PC-9 (cell line): ENCODE measurements around the gene ARHGAP33. TPM values are rescaled to one million over a fixed set of nuclear protein-coding genes. Genes with fewer than 3 reads are reported as not detected.

Source experiments
- BruUV-seq: library from RNA; stranded (reverse); fragments of 400-500 nt; replicated peaks from 2 replicates; lab custom pipeline; 2021; lab: Mats Ljungman, UMichigan
- CTCF ChIA-PET: fragments of 300-600 bp; sonication (Branson Sonifier 250); formaldehyde crosslinking; loops from one replicate; lab custom pipeline; 2022; ENCODE audit warnings: antibody characterized with exemption; lab: Charles Lee
- POLR2A ChIA-PET: fragments of 300-600 bp; sonication (Branson Sonifier 250); formaldehyde crosslinking; loops from one replicate; lab custom pipeline; 2022; ENCODE audit warnings: antibody characterized with exemption; ENCODE audit not compliant: unreplicated experiment; lab: Charles Lee
- DNase-seq, 2 experiments: peaks; one replicate each; pipeline versions ENCODE4 v3.0.0 to v3.0.0-alpha.2; 2015 to 2022; ENCODE audit warnings: mixed read lengths in 1 of 2
- H2AFZ ChIP-seq: fragments of 200-600 bp; sonication (generic); 2 replicates; pipeline ENCODE4 v1.8.1; 2017; ENCODE audit warnings: antibody characterized with exemption
- H3F3A ChIP-seq: fragments of 200-600 bp; sonication (generic); 2 replicates; pipeline ENCODE4 v1.8.1; 2017; ENCODE audit warnings: antibody characterized with exemption, mild to moderate bottlenecking, low read depth; ENCODE audit not compliant: insufficient read depth
- H3K27ac ChIP-seq: fragments of 200-600 bp; sonication (generic); 2 replicates; pipeline ENCODE4 v1.6.1; 2016; ENCODE audit warnings: mixed run types
- H3K27me3 ChIP-seq: fragments of 200-600 bp; sonication (generic); 2 replicates; pipeline ENCODE4 v1.6.1; 2016; ENCODE audit warnings: low read depth, mixed run types; ENCODE audit not compliant: insufficient read depth
- H3K36me3 ChIP-seq: fragments of 200-600 bp; sonication (generic); 2 replicates; pipeline ENCODE4 v1.6.1; 2016; ENCODE audit warnings: low read depth, mixed run types
- H3K4me1 ChIP-seq: fragments of 200-600 bp; sonication (generic); replicated peaks from 2 replicates; pipeline ENCODE4 v1.6.1; 2016; ENCODE audit warnings: mixed run types; ENCODE audit not compliant: insufficient read depth
- H3K4me2 ChIP-seq: fragments of 200-600 bp; sonication (generic); 2 replicates; pipeline ENCODE4 v1.6.1; 2017; ENCODE audit warnings: mixed run types
- H3K4me3 ChIP-seq: fragments of 200-600 bp; sonication (generic); 2 replicates; pipeline ENCODE4 v1.6.1; 2016; ENCODE audit warnings: mixed run types
- H3K79me2 ChIP-seq: fragments of 200-600 bp; sonication (generic); 2 replicates; pipeline ENCODE4 v1.6.1; 2017; ENCODE audit warnings: low read depth, mixed run types
- H3K9me2 ChIP-seq: fragments of 200-600 bp; sonication (generic); 2 replicates; pipeline ENCODE4 v1.8.1; 2017; ENCODE audit warnings: mild to moderate bottlenecking; ENCODE audit not compliant: insufficient read depth
- H3K9me3 ChIP-seq: fragments of 200-600 bp; sonication (generic); 2 replicates; pipeline ENCODE4 v1.8.1; 2016; ENCODE audit warnings: low read depth; ENCODE audit not compliant: insufficient read depth
- H4K20me1 ChIP-seq: fragments of 200-600 bp; sonication (generic); 2 replicates; pipeline ENCODE4 v1.8.1; 2017; ENCODE audit not compliant: insufficient read depth
- CTCF ChIP-seq: fragments of 200-600 bp; sonication (generic); conservative IDR thresholded peaks from 2 replicates; pipeline ENCODE4 v1.6.1; 2017; ENCODE audit warnings: mixed run types, antibody characterized with exemption, mild to moderate bottlenecking, moderate library complexity
- EZH2 ChIP-seq: fragments of 200-600 bp; sonication (generic); IDR thresholded peaks from 2 replicates; pipeline ENCODE4 v1.8.0; 2017; ENCODE audit warnings: antibody characterized with exemption, low read depth
- intact Hi-C: fragments of 100-400 bp; cut with micrococcal nuclease; formaldehyde crosslinking; loops from one replicate; pipeline ENCODE4 v1.10.0; 2022; ENCODE audit not compliant: unreplicated experiment
- total RNA-seq: library from RNA; stranded (reverse); gene quantifications from 2 replicates; pipeline ENCODE4 v1.2.3, GENCODE V29; 2021

The ARHGAP33 gene
- total RNA-seq, 1 experiment from 2014 or later: 21.3 TPM

- Histone ChIP-seq H3F3A (no peaks in the 10 kb centered on the region), H3K9me2 (no peaks in the 10 kb centered on the region), H3K79me2 (no peaks in the 10 kb centered on the region), H3K4me1 (no peaks in the 10 kb centered on the region), H3K27me3 (peaks cover 15% of the 10 kb centered on the region), H4K20me1 (no peaks in the 10 kb centered on the region), H3K9me3 (no peaks in the 10 kb centered on the region), H3K27ac (no peak overlapping the region), H2AFZ (no peak overlapping the region), H3K36me3 (no peaks in the 10 kb centered on the region), H3K4me2 (no peak overlapping the region), H3K4me3 (no peak overlapping the region)
- no peak for TF ChIP-seq CTCF
- no peak for TF ChIP-seq EZH2
- ChIA-PET CTCF (no interaction called here), POLR2A (interaction anchor here (0.6 kb wide), 1 partner anchor 534 kb away, joined by 6 read pairs; no protein-coding TSS in a partner anchor)
- intact Hi-C loops: no loop called here
- no TSS peak for BruUV-seq
- no peak for DNase-seq
Observed at GRCh38 chr19:35788205-35788960, 13.0 kb downstream of the ARHGAP33 start.

DNA sequence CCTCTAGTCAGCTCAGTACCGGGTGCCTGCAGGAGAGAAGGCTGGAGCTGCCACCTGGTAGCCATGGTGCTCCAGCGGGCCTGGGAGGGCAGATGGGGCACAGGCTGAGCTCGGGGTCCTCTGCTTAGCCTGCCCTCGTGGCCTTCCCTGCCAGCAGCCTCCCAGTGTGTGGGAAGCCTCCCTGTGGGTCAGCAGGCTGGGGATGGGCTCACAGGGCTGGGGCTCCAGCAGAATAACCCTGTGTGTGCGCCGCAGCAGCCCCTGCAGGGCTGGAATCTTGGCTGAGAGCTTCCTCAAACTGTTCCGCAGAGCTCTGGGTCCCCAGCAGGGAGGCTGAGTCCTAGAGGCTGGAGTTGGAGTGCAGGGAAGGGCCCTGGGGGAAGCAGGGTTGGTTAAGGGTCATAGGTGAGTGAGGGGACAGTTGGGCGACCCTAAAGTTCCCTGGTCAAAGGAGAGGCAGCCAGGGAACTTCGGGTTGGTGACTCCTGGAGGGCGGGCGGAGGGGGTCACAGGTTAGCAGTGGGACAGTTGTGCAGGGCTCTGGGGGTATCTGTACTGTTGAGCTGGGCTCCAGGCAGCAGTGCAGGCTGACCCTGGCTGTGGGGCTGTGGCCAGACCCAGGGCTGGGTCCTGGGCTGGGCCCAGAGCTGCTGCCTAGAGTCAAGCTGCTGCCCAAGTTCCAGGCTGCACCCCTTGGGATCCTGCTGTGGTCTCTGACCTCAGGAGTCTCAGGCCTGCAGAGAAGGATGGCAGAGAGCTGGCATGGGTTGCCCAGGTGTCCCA lies 14.0 kb downstream of the ARHGAP33 start:
- H3K4me2 ChIP-seq: no peak overlapping the region
- H3K9me2 ChIP-seq: no peaks in the 10 kb centered on the region
- POLR2A ChIA-PET: no interaction called here
- H3K79me2 ChIP-seq: no peaks in the 10 kb centered on the region
- DNase-seq: no peak
- H4K20me1 ChIP-seq: no peaks in the 10 kb centered on the region
- no peak overlapping the region for H2AFZ ChIP-seq
- TF ChIP-seq CTCF (no peak), EZH2 (no peak)
- no TSS peak for BruUV-seq
- no peaks in the 10 kb centered on the region for H3K4me1 ChIP-seq
- no peak overlapping the region for H3K27ac ChIP-seq
- H3K27me3 ChIP-seq: peaks cover 15% of the 10 kb centered on the region
- no peaks in the 10 kb centered on the region for H3F3A ChIP-seq
- CTCF ChIA-PET: interaction anchor here (0.6 kb wide), 1 partner anchor 142 kb away, joined by 3 read pairs; no protein-coding TSS in a partner anchor
- no peak overlapping the region for H3K4me3 ChIP-seq
- H3K9me3 ChIP-seq: no peaks in the 10 kb centered on the region
- intact Hi-C loops: no loop called here
- no peaks in the 10 kb centered on the region for H3K36me3 ChIP-seq

DNA sequence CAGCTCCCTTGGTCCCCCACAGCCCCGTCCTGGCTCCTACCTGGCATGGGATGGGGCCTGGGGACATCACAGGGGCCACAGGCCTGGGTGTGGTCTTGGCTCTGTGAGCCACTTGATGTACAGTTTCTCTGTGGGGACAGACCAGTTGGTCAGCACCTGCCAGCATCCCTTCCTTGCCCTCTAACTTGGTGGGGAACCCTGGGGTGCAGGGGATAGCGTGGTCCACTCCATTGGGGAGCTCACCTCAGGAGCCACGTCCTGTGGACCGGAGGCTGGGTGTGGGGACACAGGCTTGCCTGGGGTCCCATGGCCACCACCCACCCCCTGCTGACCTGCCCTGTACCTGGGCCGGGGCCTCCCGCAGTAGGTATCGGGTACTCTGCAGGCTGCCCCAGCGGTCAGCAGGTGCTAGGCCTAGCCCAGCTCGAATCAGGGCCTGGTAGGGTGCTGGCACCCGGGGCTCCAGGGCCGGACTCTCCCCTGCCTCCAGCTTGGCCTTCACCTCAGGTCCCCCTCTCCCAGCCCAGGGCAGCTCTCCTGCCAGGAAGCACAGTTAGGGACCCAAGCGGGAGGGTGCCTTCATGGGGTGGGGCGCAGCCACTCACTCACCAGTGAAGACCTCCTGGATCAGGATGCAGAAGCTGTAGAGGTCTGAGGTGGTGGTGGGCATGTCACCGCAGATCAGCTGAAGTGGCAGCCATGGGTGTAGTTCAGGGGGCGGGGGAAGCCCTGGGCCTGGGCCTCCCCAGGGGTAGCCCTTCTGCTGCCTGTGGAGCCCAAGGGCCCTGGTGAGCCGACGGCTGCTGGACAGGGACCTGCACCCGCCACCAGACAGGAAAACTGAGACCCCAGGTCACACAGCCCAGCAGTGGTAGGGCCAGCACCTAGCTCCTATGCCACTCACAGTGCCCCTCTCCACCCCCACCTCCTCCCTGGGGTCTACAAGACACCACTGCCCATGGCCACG lies 14.9 kb downstream of the ARHGAP33 start:
- H2AFZ ChIP-seq: no peak overlapping the region
- H3F3A ChIP-seq: no peaks in the 10 kb centered on the region
- H3K27ac ChIP-seq: no peak overlapping the region
- H3K9me2 ChIP-seq: no peaks in the 10 kb centered on the region
- H3K4me2 ChIP-seq: no peak overlapping the region
- H3K79me2 ChIP-seq: no peaks in the 10 kb centered on the region
- CTCF ChIA-PET: no interaction called here
- no peaks in the 10 kb centered on the region for H3K36me3 ChIP-seq
- peaks cover 18% of the 10 kb centered on the region for H3K27me3 ChIP-seq
- H4K20me1 ChIP-seq: no peaks in the 10 kb centered on the region
- TF ChIP-seq CTCF (no peak), EZH2 (no peak)
- H3K9me3 ChIP-seq: no peaks in the 10 kb centered on the region
- DNase-seq: no peak
- intact Hi-C loops: no loop called here
- BruUV-seq: no TSS peak
- H3K4me3 ChIP-seq: no peak overlapping the region
- no peaks in the 10 kb centered on the region for H3K4me1 ChIP-seq
- POLR2A ChIA-PET: interaction anchor here (0.6 kb wide), 1 partner anchor 117 kb away, joined by 3 read pairs; no protein-coding TSS in a partner anchor
